Measurements from ENCODE around the gene TIAM1. TPM values are rescaled to one million over a fixed set of nuclear protein-coding genes. Genes with fewer than 3 reads are reported as not detected.

The TIAM1 gene
- total and polyA plus RNA-seq, 4 donors = 3.5 to 58.0 (median 11.8) TPM

- no peak for ATAC-seq (ENCODE audit: insufficient read depth, low FRiP score)
- TF ChIP-seq CTCF (IDR thresholded peaks at IDR 0.05; ENCODE audit: control extremely low read depth, extremely low read depth) = no peak
These were observed 159.2 kb downstream of the TIAM1 start for GRCh38 chr21:31184876-31185275.

GRCh38 chr21:31184459-31184858 lies 159.6 kb downstream of the TIAM1 start:
- WGBS, 2 donors = 21 to 52% methylated on average over 6 of the region's 6 CpGs
- no peak for ATAC-seq (ENCODE audit: insufficient read depth, low FRiP score)

More at GRCh38 chr21:31184876-31185275, 159.2 kb downstream of the TIAM1 start:
- no peak overlapping the region for H3K4me3 ChIP-seq
- no peaks in the 10 kb centered on the region for H3K9me3 ChIP-seq (ENCODE audit: control insufficient read depth in 4 of 4, insufficient read depth in 3 of 4, low read length in 3 of 4)
- peaks cover 0 to 3% (median 0%) of the 10 kb centered on the region in 5 donors for H3K4me1 ChIP-seq (ENCODE audit: control insufficient read depth in 5 of 5, insufficient read depth in 5 of 5, low read length in 5 of 5)
- no peak overlapping the region for H3K27ac ChIP-seq (ENCODE audit: low read depth in 1 of 2, low read length in 1 of 2)
- H3K27me3 ChIP-seq (ENCODE audit: control insufficient read depth in 3 of 3, insufficient read depth in 3 of 3, low read length in 2 of 3) = no peaks in the 10 kb centered on the region
- 91 to 93% methylated on average over 6 of the region's 6 CpGs for WGBS, 2 donors
- DNase-seq = no peak
- no peak overlapping the region for H3K9ac ChIP-seq (ENCODE audit: insufficient read depth in 1 of 2, low read length in 2 of 2)
- H3K36me3 ChIP-seq (ENCODE audit: control insufficient read depth in 4 of 4, insufficient read depth in 4 of 4, low read length in 4 of 4) = peaks cover 0 to 12% (median 3%) of the 10 kb centered on the region in 4 donors

GRCh38 chr21:31182231-31183140 lies 161.6 kb downstream of the TIAM1 start:
- peaks cover 0 to 12% (median 3%) of the 10 kb centered on the region in 4 donors for H3K36me3 ChIP-seq (ENCODE audit: control insufficient read depth in 4 of 4, insufficient read depth in 4 of 4, low read length in 4 of 4)
- ATAC-seq (ENCODE audit: insufficient read depth, low FRiP score) = no peak
- WGBS, 2 donors = 86 to 90% methylated on average over 24 of the region's 24 CpGs

More at GRCh38 chr21:31184459-31184858, 159.6 kb downstream of the TIAM1 start:
- no peak for DNase-seq
- no peak for TF ChIP-seq CTCF (IDR thresholded peaks at IDR 0.05; ENCODE audit: control extremely low read depth, extremely low read depth)
- Histone ChIP-seq H3K4me3 (no peak overlapping the region), H3K9ac (ENCODE audit: insufficient read depth in 1 of 2, low read length in 2 of 2) (no peak overlapping the region), H3K9me3 (ENCODE audit: control insufficient read depth in 4 of 4, insufficient read depth in 3 of 4, low read length in 3 of 4) (no peaks in the 10 kb centered on the region), H3K27me3 (ENCODE audit: control insufficient read depth in 3 of 3, insufficient read depth in 3 of 3, low read length in 2 of 3) (no peaks in the 10 kb centered on the region), H3K27ac (ENCODE audit: low read depth in 1 of 2, low read length in 1 of 2) (no peak overlapping the region), H3K4me1 (ENCODE audit: control insufficient read depth in 5 of 5, insufficient read depth in 5 of 5, low read length in 5 of 5) (peaks cover 0 to 2% (median 0%) of the 10 kb centered on the region in 5 donors), H3K36me3 (ENCODE audit: control insufficient read depth in 4 of 4, insufficient read depth in 4 of 4, low read length in 4 of 4) (peaks cover 0 to 12% (median 3%) of the 10 kb centered on the region in 4 donors)

More at GRCh38 chr21:31182231-31183140, 161.6 kb downstream of the TIAM1 start:
- Histone ChIP-seq H3K4me3 (no peak overlapping the region), H3K27me3 (ENCODE audit: control insufficient read depth in 3 of 3, insufficient read depth in 3 of 3, low read length in 2 of 3) (no peaks in the 10 kb centered on the region), H3K9ac (ENCODE audit: insufficient read depth in 1 of 2, low read length in 2 of 2) (no peak overlapping the region), H3K9me3 (ENCODE audit: control insufficient read depth in 4 of 4, insufficient read depth in 3 of 4, low read length in 3 of 4) (no peaks in the 10 kb centered on the region), H3K27ac (ENCODE audit: low read depth in 1 of 2, low read length in 1 of 2) (no peak overlapping the region), H3K4me1 (ENCODE audit: control insufficient read depth in 5 of 5, insufficient read depth in 5 of 5, low read length in 5 of 5) (no peaks in the 10 kb centered on the region)
- no peak for DNase-seq
- no peak for TF ChIP-seq CTCF (IDR thresholded peaks at IDR 0.05; ENCODE audit: control extremely low read depth, extremely low read depth)

Data from lung (tissue), 12 donors.